SU-DHL-6 (cell line): ENCODE data around the gene MYH15.

Source experiments
- CTCF ChIP-seq: fragments of 200-600 bp; sonication (generic); IDR thresholded peaks from one replicate; pipeline ENCODE4 v1.5.1; 2017; ENCODE audit warnings: antibody characterized with exemption, mild to moderate bottlenecking, low read length, moderate library complexity; ENCODE audit not compliant: insufficient read depth, poor library complexity, severe bottlenecking
- EZH2phosphoT487 ChIP-seq: fragments of 200-600 bp; sonication (generic), shearing (Covaris generic); conservative IDR thresholded peaks from 2 replicates; pipeline ENCODE4 v1.6.1; 2018; ENCODE audit warnings: mild to moderate bottlenecking, antibody characterized with exemption, low read length, moderate library complexity, mixed read lengths

GRCh38 chr3:108343491-108343890 lies 166.9 kb downstream of the MYH15 start:
- TF ChIP-seq CTCF (no peak), EZH2phosphoT487 (no peak)
